ENCODE results near the gene ZNF597. TPM values are rescaled to one million over a fixed set of nuclear protein-coding genes. Genes with fewer than 3 reads are reported as not detected.

The ZNF597 gene
- total RNA-seq, 1 experiment from 2014 or later = 3.5 TPM

DNA sequence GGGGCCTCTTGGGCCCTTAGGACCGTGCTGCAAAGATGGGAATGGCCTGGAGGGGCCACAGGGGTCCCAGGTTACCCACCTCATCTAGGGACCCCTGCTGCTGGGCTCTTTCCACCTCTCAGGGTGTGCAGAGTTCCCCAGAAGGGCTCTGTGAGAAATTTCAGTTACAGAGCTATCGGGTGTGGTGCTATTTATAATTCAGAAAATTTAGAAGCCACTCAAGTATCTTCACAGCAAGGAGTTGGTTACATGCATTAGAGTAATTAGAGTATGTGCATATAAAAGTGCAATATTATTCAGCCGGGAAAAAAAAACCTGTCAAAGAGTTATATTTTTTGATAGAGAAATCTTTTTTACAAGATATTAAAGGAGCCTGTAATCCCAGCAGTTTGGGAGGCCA lies 33.1 kb upstream of the ZNF597 start:
- H3T11ph ChIP-seq (ENCODE audit: low read length) = no peak overlapping the region
- Mint-ChIP-seq H3K27ac (no peak overlapping the region; a peak in 1 of 7 replicates), H3K9me3 (no peaks in the 10 kb centered on the region), H3K4me1 (peaks cover 7% of the 10 kb centered on the region in 2 experiments), H3K27me3 (ENCODE audit: low read depth) (no peaks in the 10 kb centered on the region; the same call in 1 of the 2 replicates), H3K36me3 (ENCODE audit: insufficient read depth in 1 of 3, low read depth in 3 of 3) (peaks cover 6 to 26% (median 17%) of the 10 kb centered on the region in 3 experiments; a peak in 6 of 7 replicates), H3K4me3 (no peak overlapping the region)
- no peaks in the 10 kb centered on the region for H3K23me2 ChIP-seq (ENCODE audit: insufficient read length, low read depth, low read length, poor library complexity, severe bottlenecking)
- no peak for DNase-seq
- H3K18ac ChIP-seq (ENCODE audit: insufficient read length, low read depth, low read length) = no peak overlapping the region
- no peak overlapping the region for H3K4ac ChIP-seq (ENCODE audit: low read depth, low read length)
- H3K9me3 ChIP-seq (ENCODE audit: control insufficient read depth, low read depth, low read length) = no peaks in the 10 kb centered on the region
- peaks cover 3% of the 10 kb centered on the region for H4K20me1 ChIP-seq (ENCODE audit: control insufficient read depth, insufficient read depth, insufficient read length)
- no peak overlapping the region for H2BK20ac ChIP-seq (ENCODE audit: low read depth, low read length, poor library complexity, severe bottlenecking)
- no peak overlapping the region for H2BK120ac ChIP-seq (ENCODE audit: low read depth, low read length, poor library complexity, severe bottlenecking)
- H3K27me3 ChIP-seq (ENCODE audit: insufficient read depth, low read length) = no peaks in the 10 kb centered on the region
- no peak overlapping the region for H2BK12ac ChIP-seq (ENCODE audit: insufficient read length, low read depth, low read length)
- no peak overlapping the region for H2BK5ac ChIP-seq (ENCODE audit: insufficient read length, low read length)
- H3K14ac ChIP-seq (ENCODE audit: insufficient read depth, low read length) = no peak overlapping the region
- no peak overlapping the region for H2AFZ ChIP-seq (ENCODE audit: low read length)
- no peak overlapping the region for H3K23ac ChIP-seq (ENCODE audit: insufficient read length, low read depth, low read length)
- no peaks in the 10 kb centered on the region; the same call in 1 of the 2 replicates for H3K79me2 ChIP-seq (ENCODE audit: insufficient read depth, low read length)
- no peak for TF ChIP-seq CTCF (conservative IDR thresholded peaks at IDR 0.05)
- H4K91ac ChIP-seq (ENCODE audit: insufficient read length, low read depth, low read length) = no peak overlapping the region
- H3K9ac ChIP-seq (ENCODE audit: extremely low read depth, insufficient read length, low read length) = no peak overlapping the region
- no peak overlapping the region for H2AK5ac ChIP-seq (ENCODE audit: insufficient read length, low read length)
- no peak overlapping the region for H3K27ac ChIP-seq (ENCODE audit: insufficient read length, low read depth, low read length)
- H2BK15ac ChIP-seq (ENCODE audit: low read depth, low read length) = no peak overlapping the region
- no peak overlapping the region for H3K4me2 ChIP-seq (ENCODE audit: insufficient read depth, insufficient read length, low read length)
- H3K56ac ChIP-seq (ENCODE audit: insufficient read length, low read depth, low read length) = no peak overlapping the region
- no peak overlapping the region for H4K5ac ChIP-seq (ENCODE audit: insufficient read length, low read depth, low read length)
- H4K8ac ChIP-seq (replicated peaks; ENCODE audit: insufficient read length, low read depth, low read length) = no peak overlapping the region
- no CpG with 5 or more reads among the region's 3 CpGs for WGBS (ENCODE audit: extremely low coverage, insufficient read length, low lambda C conversion rate)
- H3K4me1 ChIP-seq (ENCODE audit: insufficient read depth, low read length) = no peaks in the 10 kb centered on the region
- H3K79me1 ChIP-seq (ENCODE audit: insufficient read depth, low read depth, low read length, poor library complexity, severe bottlenecking) = no peaks in the 10 kb centered on the region

Measured in H9 (cell line).